ENCODE results near the gene IARS2. TPM values are rescaled to one million over a fixed set of nuclear protein-coding genes. Genes with fewer than 3 reads are reported as not detected.
"Not testable (repeated sequence)": the region's sequence is repeated elsewhere in the genome, so short reads cannot be mapped to it uniquely, and the experiment has no call there.

IARS2 gene
- total RNA-seq, 2 donors from 2014 or later, result 44.6 to 56.0 TPM

GRCh38 chr1:220077887-220078286 is 16.0 kb upstream of the IARS2 start:
- Histone ChIP-seq H3K27ac (no peak overlapping the region), H3K4me1 (ENCODE audit: control insufficient read depth in 1 of 2, low read depth in 2 of 2) (no peaks in the 10 kb centered on the region), H3K36me3 (peaks cover 9% of the 10 kb centered on the region), H3K4me3 (no peak overlapping the region), H3K27me3 (replicated peaks; ENCODE audit: insufficient read depth) (no peaks in the 10 kb centered on the region), H3K9me3 (no peaks in the 10 kb centered on the region)
- DNase-seq (ENCODE audit: low spot score) (no peak), ATAC-seq (ENCODE audit: insufficient number of reproducible peaks, low FRiP score, low read depth) (no peak)
- no peak for TF ChIP-seq CTCF (IDR thresholded peaks at IDR 0.05)

- DNase-seq (ENCODE audit: low spot score) (no peak), ATAC-seq (ENCODE audit: insufficient number of reproducible peaks, low FRiP score, low read depth) (no peak)
- Histone ChIP-seq H3K27ac (no peak overlapping the region), H3K36me3 (no peaks in the 10 kb centered on the region), H3K27me3 (replicated peaks; ENCODE audit: insufficient read depth) (no peaks in the 10 kb centered on the region), H3K4me1 (ENCODE audit: control insufficient read depth in 1 of 2, low read depth in 2 of 2) (peaks cover 0 to 11% of the 10 kb centered on the region in 2 donors), H3K9me3 (no peaks in the 10 kb centered on the region), H3K4me3 (no peak overlapping the region)
- no peak for TF ChIP-seq CTCF (IDR thresholded peaks at IDR 0.05)
Observed at GRCh38 chr1:220084460-220084859, 9.5 kb upstream of the IARS2 start.

DNA sequence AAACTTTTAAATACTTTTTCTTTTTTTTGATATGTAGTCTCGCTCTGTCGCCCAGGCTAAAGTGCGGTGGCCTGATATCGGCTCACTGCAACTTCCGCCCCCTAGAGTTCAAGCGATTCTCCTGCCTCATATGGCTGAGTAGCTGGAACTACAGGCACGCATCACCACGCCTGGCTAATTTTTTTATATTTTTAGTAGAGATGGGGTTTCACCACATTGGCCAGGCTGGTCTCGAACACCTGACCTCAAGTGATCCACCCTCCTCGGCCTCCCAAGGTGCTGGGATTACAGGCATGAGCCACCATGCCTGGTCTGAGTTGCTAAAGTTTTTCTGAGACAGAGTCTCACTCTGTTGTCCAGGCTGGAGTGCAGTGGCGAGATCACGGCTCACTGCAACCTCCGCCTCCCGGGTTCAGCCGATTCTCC is 7.7 kb upstream of the IARS2 start:
- not testable (repeated sequence) for H3K4me3 ChIP-seq; DNase-seq (ENCODE audit: low spot score); H3K36me3 ChIP-seq; H3K27ac ChIP-seq; H3K27me3 ChIP-seq (replicated peaks; ENCODE audit: insufficient read depth); H3K9me3 ChIP-seq; ATAC-seq (ENCODE audit: insufficient number of reproducible peaks, low FRiP score, low read depth)
- peaks cover 0 to 11% of the 10 kb centered on the region in 2 donors for H3K4me1 ChIP-seq (ENCODE audit: control insufficient read depth in 1 of 2, low read depth in 2 of 2)

DNA sequence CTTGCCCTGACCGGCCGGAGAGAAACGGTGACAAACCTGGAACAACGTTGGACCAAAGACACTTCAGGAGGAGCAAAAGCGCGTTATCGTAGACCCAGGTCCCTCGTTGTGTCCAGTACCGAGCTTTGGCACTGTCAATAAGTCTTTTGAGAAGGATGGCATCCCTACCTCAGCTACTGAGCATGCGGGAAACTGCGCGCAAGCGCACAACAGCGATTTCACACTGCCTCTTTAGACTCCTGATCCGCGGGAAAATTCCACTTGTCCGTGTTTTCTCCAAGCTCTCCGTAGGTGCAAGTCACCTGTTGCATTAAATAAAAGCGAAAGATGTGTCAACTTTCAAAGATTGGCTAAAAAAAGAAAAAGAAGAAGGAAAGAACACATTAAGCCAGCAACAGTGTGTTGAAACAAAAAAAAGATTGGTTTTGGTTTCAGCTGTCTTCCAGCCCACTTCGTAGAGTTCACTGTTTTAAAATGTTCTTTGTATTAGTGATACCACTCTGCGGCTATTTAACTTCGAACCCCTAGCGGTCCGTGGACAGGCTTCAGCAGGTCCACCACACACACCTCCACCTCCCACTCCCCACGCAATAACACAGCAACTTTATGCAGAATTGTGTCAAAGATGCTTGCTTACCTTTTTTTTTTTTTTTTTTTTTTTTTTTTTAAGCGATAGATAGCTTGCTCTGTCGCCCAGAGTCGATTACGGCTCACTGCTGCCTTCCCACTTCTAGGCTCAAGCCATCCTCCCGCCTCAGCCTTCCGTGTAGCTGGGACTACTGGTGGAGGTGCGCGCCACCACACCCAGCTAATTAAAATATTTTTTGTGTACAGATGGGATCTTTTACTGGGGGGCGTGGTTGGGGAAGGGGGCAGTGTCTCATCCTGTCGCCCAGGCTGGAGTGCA is 4.0 kb upstream of the IARS2 start, which contains the start of gene BPNT1:
Gene BPNT1 (minus strand): TSS at position 139 of the 907 bp plus-strand sequence. CDS start 9,942 bp downstream, outside the sequence.
- no peaks in the 10 kb centered on the region for H3K36me3 ChIP-seq
- H3K9me3 ChIP-seq, result no peaks in the 10 kb centered on the region
- TF ChIP-seq CTCF (IDR thresholded peaks at IDR 0.05), result no peak
- peak within 1 kb of the TSS; percentile 20 to 29 for H3K27ac ChIP-seq
- peak within 1 kb of the TSS; percentile 72 for H3K4me3 ChIP-seq
- no peaks in the 10 kb centered on the region for H3K27me3 ChIP-seq (replicated peaks; ENCODE audit: insufficient read depth)
- DNase-seq (ENCODE audit: low spot score) (peak; percentile 71), ATAC-seq (ENCODE audit: insufficient number of reproducible peaks, low FRiP score, low read depth) (peak; percentile 61)
- peaks cover 7 to 21% of the 10 kb centered on the region in 2 donors for H3K4me1 ChIP-seq (ENCODE audit: control insufficient read depth in 1 of 2, low read depth in 2 of 2)

DNA sequence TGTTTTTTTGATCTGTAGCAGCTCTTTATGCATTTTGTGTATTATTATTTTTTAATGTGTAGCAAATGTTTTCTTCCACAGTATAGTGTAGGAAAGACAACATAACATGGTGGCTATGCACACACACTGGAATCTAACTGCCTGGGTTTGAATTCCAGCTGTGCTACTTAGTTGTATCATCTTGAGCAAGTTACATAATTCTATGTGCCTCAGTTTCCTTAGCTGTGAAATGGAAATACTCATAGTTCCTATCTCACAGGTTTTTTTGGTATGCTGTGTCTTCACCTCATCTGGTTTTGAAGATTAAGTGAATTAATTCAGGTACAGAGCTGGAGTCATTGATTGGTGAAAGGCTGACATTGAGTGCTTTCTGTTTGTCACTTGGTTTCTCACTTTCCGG is 1.2 kb upstream of the IARS2 start:
- ATAC-seq (ENCODE audit: insufficient number of reproducible peaks, low FRiP score, low read depth), result no peak
- H3K36me3 ChIP-seq, result no peaks in the 10 kb centered on the region
- no peaks in the 10 kb centered on the region for H3K27me3 ChIP-seq (replicated peaks; ENCODE audit: insufficient read depth)
- TF ChIP-seq CTCF (IDR thresholded peaks at IDR 0.05), result no peak
- H3K4me1 ChIP-seq (ENCODE audit: control insufficient read depth in 1 of 2, low read depth in 2 of 2), result peaks cover 13 to 32% of the 10 kb centered on the region in 2 donors
- H3K9me3 ChIP-seq, result no peaks in the 10 kb centered on the region
- no peak overlapping the region for H3K4me3 ChIP-seq
- H3K27ac ChIP-seq, result no peak overlapping the region
- no peak for DNase-seq (ENCODE audit: low spot score)
